Endothelial cell of umbilical vein (primary cell): ENCODE measurements around the gene MDFI. TPM values are rescaled to one million over a fixed set of nuclear protein-coding genes. Genes with fewer than 3 reads are reported as not detected.

Experiments used
- BruUV-seq: library from RNA; stranded (reverse); fragments of 400-500 nt; replicated peaks from 2 replicates; lab custom pipeline; 2021; lab: Mats Ljungman, UMichigan
- CTCF ChIA-PET: fragments of 300-600, 350-600 bp; sonication (Branson Sonifier 250); formaldehyde crosslinking; loops from one replicate; lab custom pipeline; 2021; ENCODE audit warnings: antibody characterized with exemption, inconsistent platforms; lab: Charles Lee
- POLR2A ChIA-PET: fragments of 300-600, 350-600 bp; sonication (Branson Sonifier 250); formaldehyde crosslinking; loops from one replicate; lab custom pipeline; 2021; ENCODE audit warnings: antibody characterized with exemption, inconsistent platforms; lab: Charles Lee
- DNase-seq: peaks from one replicate; pipeline ENCODE4 v3.0.0-alpha.2; 2011; ENCODE audit warnings: low read depth, low spot score
- FAIRE-seq: peaks from 2 replicates; lab custom pipeline; 2011; peaks lifted over from hg19 to GRCh38; lab: Jason Lieb, UNC
- H2AFZ ChIP-seq: 2 replicates; pipeline ENCODE4 v1.6.0; 2012; ENCODE audit warnings: low read depth, low read length, control low read depth, inconsistent platforms
- H3K27ac ChIP-seq: 2 replicates; pipeline ENCODE4 v1.5.1; 2011; ENCODE audit warnings: low read depth, mild to moderate bottlenecking, control low read depth, low read length, moderate library complexity; ENCODE audit not compliant: insufficient read depth
- H3K27me3 ChIP-seq, 2 experiments: 2 replicates each; pipeline versions ENCODE4 v1.6.0 to v1.6.1; 2011; ENCODE audit warnings: low read length in 2 of 2, mixed read lengths in 1 of 2; ENCODE audit not compliant: control insufficient read depth in 2 of 2, insufficient read depth in 2 of 2
- H3K36me3 ChIP-seq, 2 experiments: 2 replicates in 1 of 2; 3 replicates in 1 of 2; pipeline ENCODE4 v1.5.1; 2011; ENCODE audit warnings: low read length in 2 of 2, mild to moderate bottlenecking in 1 of 2, moderate library complexity in 1 of 2; ENCODE audit not compliant: control insufficient read depth in 2 of 2, insufficient read depth in 2 of 2; ENCODE audit errors: extremely low read depth in 1 of 2
- H3K4me1 ChIP-seq: 3 replicates; pipeline ENCODE4 v1.5.1; 2011; ENCODE audit warnings: mild to moderate bottlenecking, low read length; ENCODE audit not compliant: control insufficient read depth, insufficient read depth; ENCODE audit errors: extremely low read depth
- H3K4me2 ChIP-seq: 2 replicates; pipeline ENCODE4 v1.6.1; 2011; ENCODE audit warnings: low read length, control low read depth, mixed read lengths; ENCODE audit not compliant: insufficient read depth
- H3K4me3 ChIP-seq, 3 experiments: fragments of 200-600 bp in 1 of 3; sonication (generic), shearing (Covaris generic) in 1 of 3; replicated peaks in 1 of 3; 2 replicates each; pipeline ENCODE4 v1.5.1; 2011 to 2016; ENCODE audit warnings: control low read depth in 3 of 3, low read length in 3 of 3, mild to moderate bottlenecking in 2 of 3, inconsistent platforms in 1 of 3, low read depth in 1 of 3, moderate library complexity in 1 of 3; ENCODE audit not compliant: insufficient read depth in 1 of 3
- H3K79me2 ChIP-seq: 2 replicates; pipeline ENCODE4 v1.6.0; 2012; ENCODE audit warnings: low read length, inconsistent platforms; ENCODE audit not compliant: control insufficient read depth, insufficient read depth
- H3K9ac ChIP-seq: replicated peaks from 2 replicates; pipeline ENCODE3; 2011; ENCODE audit warnings: low read length, control low read depth; ENCODE audit not compliant: insufficient read depth; ENCODE audit errors: extremely low read depth
- H3K9me1 ChIP-seq: replicated peaks from 3 replicates; pipeline ENCODE4 v1.6.0; 2011; ENCODE audit warnings: mild to moderate bottlenecking, low read length; ENCODE audit not compliant: control insufficient read depth, insufficient read depth; ENCODE audit errors: extremely low read depth
- H3K9me3 ChIP-seq: replicated peaks from 2 replicates; pipeline ENCODE4 v1.5.1; 2012; ENCODE audit warnings: low read length, inconsistent platforms; ENCODE audit not compliant: control insufficient read depth, insufficient read depth
- H4K20me1 ChIP-seq: replicated peaks from 2 replicates; pipeline ENCODE3; 2011; ENCODE audit warnings: mild to moderate bottlenecking, low read length; ENCODE audit not compliant: control insufficient read depth, insufficient read depth; ENCODE audit errors: extremely low read depth
- EZH2 ChIP-seq: IDR thresholded peaks from 2 replicates; pipeline ENCODE4 v1.6.1; 2012; ENCODE audit warnings: borderline replicate concordance, low read depth, mild to moderate bottlenecking, moderate library complexity, low read length, inconsistent platforms; ENCODE audit not compliant: severe bottlenecking
- FOS ChIP-seq: IDR thresholded peaks from 2 replicates; pipeline ENCODE4 v1.6.1; 2011; ENCODE audit warnings: mild to moderate bottlenecking, low read length, moderate library complexity, borderline replicate concordance; ENCODE audit not compliant: insufficient read depth
- GATA2 ChIP-seq: IDR thresholded peaks from 2 replicates; pipeline ENCODE4 v1.7.0; 2011; ENCODE audit warnings: low read depth, mild to moderate bottlenecking, moderate library complexity, mixed read lengths, low read length; ENCODE audit not compliant: insufficient read length, insufficient read depth
- JUN ChIP-seq: IDR thresholded peaks from 2 replicates; pipeline ENCODE4 v1.6.1; 2011; ENCODE audit warnings: borderline replicate concordance, low read depth; ENCODE audit not compliant: insufficient read length, insufficient read depth
- MYC ChIP-seq: IDR thresholded peaks from one replicate; pipeline ENCODE4 v1.6.1; 2011; ENCODE audit warnings: mild to moderate bottlenecking, low read depth, low read length
- POLR2A ChIP-seq: IDR thresholded peaks from 2 replicates; pipeline ENCODE4 v1.6.1; 2012; ENCODE audit warnings: low read depth, mild to moderate bottlenecking, control low read depth, low read length
- POLR2AphosphoS5 ChIP-seq: IDR thresholded peaks from 2 replicates; pipeline ENCODE4 v1.6.1; 2012; ENCODE audit warnings: low read depth, mild to moderate bottlenecking, control low read depth, low read length, moderate library complexity; ENCODE audit not compliant: insufficient read depth
- dilution Hi-C: fragments of 300-500 bp; cut with MboI; formaldehyde crosslinking; loops from one replicate; pipeline ENCODE4 v1.15.0; 2019; ENCODE audit warnings: low sequenced_read_pairs; ENCODE audit not compliant: extremely low pct_ligation_motif_present
- intact Hi-C: fragments of 100-400 bp; cut with micrococcal nuclease; formaldehyde crosslinking; loops from one replicate; pipeline ENCODE4 v1.10.0; 2022
- polyA plus RNA-seq, 4 experiments: library from polyadenylated mRNA; depleted of rRNA in 3 of 4; stranded (reverse) in 3 of 4; unstranded in 1 of 4; fragments of >200 nt; gene quantifications; 2 replicates each; pipeline versions ENCODE4 v1.2.1 to v1.2.3, GENCODE V29; 2011 to 2012; ENCODE audit warnings: missing spikeins in 1 of 4
- total RNA-seq: library from RNA; stranded (reverse); gene quantifications from 2 replicates; pipeline ENCODE4 v1.2.3, GENCODE V29; 2021
- TF ChIP-seq, protein P1 (sequence below): IDR thresholded peaks from 2 replicates; pipeline ENCODE4 v1.6.1; 2011; ENCODE audit not compliant: insufficient read depth, insufficient read length
- TF ChIP-seq, protein P2 (sequence below), 2 donors: IDR thresholded peaks; 1 replicate in 1 of 2; 2 replicates in 1 of 2; pipeline ENCODE4 v1.5.1; 2011; ENCODE audit warnings: low read length in 2 of 2, mild to moderate bottlenecking in 2 of 2, moderate library complexity in 2 of 2, control low read depth in 1 of 2, inconsistent platforms in 1 of 2, low read depth in 1 of 2; ENCODE audit not compliant: insufficient read depth in 1 of 2; ENCODE audit errors: extremely low read depth in 1 of 2

Gene MDFI
- total and polyA plus RNA-seq, 2 donors (not counting 3 experiments of a cell fraction or from before 2014, with no cell fraction given): 32.4 to 74.1 TPM

DNA sequence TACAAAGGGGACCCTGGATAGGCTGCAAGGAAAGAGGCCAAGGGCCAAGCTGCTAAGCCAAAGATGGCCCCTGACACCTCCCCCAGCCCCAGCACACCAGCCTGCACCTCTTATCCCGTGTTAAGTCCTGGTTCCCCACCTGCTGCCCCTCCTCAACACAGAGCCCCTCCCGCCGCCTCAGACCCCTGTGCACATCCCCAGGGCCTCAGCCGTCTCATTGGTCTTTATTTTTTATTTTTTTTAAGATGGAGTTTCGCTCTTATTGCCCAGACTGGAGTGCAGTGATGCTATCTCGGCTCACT lies 37.1 kb upstream of the MDFI start:
- dilution Hi-C loops (no loop called here), intact Hi-C loops (no loop called here)
- TF ChIP-seq MYC (no peak), EZH2 (no peak), GATA2 (no peak), POLR2AphosphoS5 (no peak), POLR2A (no peak), FOS (no peak), JUN (no peak)
- TF ChIP-seq, protein P1, sequence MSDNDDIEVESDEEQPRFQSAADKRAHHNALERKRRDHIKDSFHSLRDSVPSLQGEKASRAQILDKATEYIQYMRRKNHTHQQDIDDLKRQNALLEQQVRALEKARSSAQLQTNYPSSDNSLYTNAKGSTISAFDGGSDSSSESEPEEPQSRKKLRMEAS: no peak
- TF ChIP-seq, protein P2, sequence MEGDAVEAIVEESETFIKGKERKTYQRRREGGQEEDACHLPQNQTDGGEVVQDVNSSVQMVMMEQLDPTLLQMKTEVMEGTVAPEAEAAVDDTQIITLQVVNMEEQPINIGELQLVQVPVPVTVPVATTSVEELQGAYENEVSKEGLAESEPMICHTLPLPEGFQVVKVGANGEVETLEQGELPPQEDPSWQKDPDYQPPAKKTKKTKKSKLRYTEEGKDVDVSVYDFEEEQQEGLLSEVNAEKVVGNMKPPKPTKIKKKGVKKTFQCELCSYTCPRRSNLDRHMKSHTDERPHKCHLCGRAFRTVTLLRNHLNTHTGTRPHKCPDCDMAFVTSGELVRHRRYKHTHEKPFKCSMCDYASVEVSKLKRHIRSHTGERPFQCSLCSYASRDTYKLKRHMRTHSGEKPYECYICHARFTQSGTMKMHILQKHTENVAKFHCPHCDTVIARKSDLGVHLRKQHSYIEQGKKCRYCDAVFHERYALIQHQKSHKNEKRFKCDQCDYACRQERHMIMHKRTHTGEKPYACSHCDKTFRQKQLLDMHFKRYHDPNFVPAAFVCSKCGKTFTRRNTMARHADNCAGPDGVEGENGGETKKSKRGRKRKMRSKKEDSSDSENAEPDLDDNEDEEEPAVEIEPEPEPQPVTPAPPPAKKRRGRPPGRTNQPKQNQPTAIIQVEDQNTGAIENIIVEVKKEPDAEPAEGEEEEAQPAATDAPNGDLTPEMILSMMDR (IDR thresholded peaks at IDR 0.05; ENCODE audit: extremely low read depth in 1 of 2, insufficient read depth in 1 of 2, low read depth in 1 of 2, low read length in 2 of 2): no peak
- Histone ChIP-seq H3K9me3 (no peaks in the 10 kb centered on the region), H3K27me3 (no peaks in the 10 kb centered on the region), H3K79me2 (no peaks in the 10 kb centered on the region), H3K27ac (no peak overlapping the region), H3K9me1 (no peaks in the 10 kb centered on the region), H3K9ac (no peak overlapping the region), H2AFZ (no peak overlapping the region), H3K4me3 (no peak overlapping the region), H3K36me3 (peaks cover 0 to 5% of the 10 kb centered on the region in 2 experiments), H3K4me1 (no peaks in the 10 kb centered on the region), H4K20me1 (no peaks in the 10 kb centered on the region), H3K4me2 (no peak overlapping the region)
- ChIA-PET POLR2A (no interaction called here), CTCF (interaction anchor here (1.1 to 7.2 kb wide), 5 partner anchors 9 to 140 kb away, joined by 3 to 226 read pairs (median 14); no protein-coding TSS in a partner anchor)
- FAIRE-seq: no peak
- no TSS peak for BruUV-seq
- no peak for DNase-seq
